OCI-LY1 (cell line): ENCODE data around the gene SNED1.

Experiments used
- CTCF ChIP-seq: fragments of 200-600 bp; sonication (generic), shearing (Covaris generic); IDR thresholded peaks from 2 replicates; pipeline ENCODE4 v1.5.1; 2017; ENCODE audit warnings: mild to moderate bottlenecking, antibody characterized with exemption, low read length, moderate library complexity, mixed read lengths
- EZH2 ChIP-seq: fragments of 200-600 bp; sonication (generic), shearing (Covaris generic); IDR thresholded peaks from 2 replicates; pipeline ENCODE4 v1.8.0; 2017; ENCODE audit warnings: borderline replicate concordance, mixed run types, mild to moderate bottlenecking, antibody characterized with exemption, low read length, moderate library complexity, mixed read lengths

- TF ChIP-seq CTCF: no peak
- TF ChIP-seq EZH2: no peak
Measured at GRCh38 chr2:241009191-241009590, 10.8 kb downstream of the SNED1 start.
